Adrenal gland (tissue), 12 donors: ENCODE results near the gene LIG1. TPM values are rescaled to one million over a fixed set of nuclear protein-coding genes. Genes with fewer than 3 reads are reported as not detected.

Experiments used
- DNase-seq, 7 donors: peaks; one replicate each; pipeline ENCODE4 v3.0.0-alpha.2; 2019 to 2020
- H3K27ac ChIP-seq, 5 donors: fragments of 200-600 bp; sonication (generic) in 4 of 5; 1 replicate in 3 of 5; 2 replicates in 2 of 5; pipeline versions ENCODE4 v1.5.1 to v1.8.0; 2016 to 2020; ENCODE audit warnings: mild to moderate bottlenecking in 1 of 5
- H3K27me3 ChIP-seq: fragments of 200-600 bp; 2 replicates; pipeline ENCODE4 v1.8.0; 2021
- H3K36me3 ChIP-seq, 2 donors: fragments of 200-600 bp; replicated peaks in 1 of 2; 1 replicate in 1 of 2; 2 replicates in 1 of 2; pipeline versions ENCODE4 v1.5.1 to v1.8.0; 2018 to 2022
- H3K4me1 ChIP-seq, 2 donors: fragments of 200-600 bp; replicated peaks in 1 of 2; 1 replicate in 1 of 2; 2 replicates in 1 of 2; pipeline versions ENCODE4 v1.5.1 to v1.8.0; 2018 to 2021
- H3K4me3 ChIP-seq, 4 donors: fragments of 200-600 bp; sonication (generic) in 3 of 4; one replicate each; pipeline ENCODE4 v1.5.1; 2016 to 2018
- H3K9me3 ChIP-seq, 3 donors: fragments of 200-600 bp; sonication (generic) in 1 of 3; replicated peaks in 1 of 3; 1 replicate in 2 of 3; 2 replicates in 1 of 3; pipeline versions ENCODE4 v1.5.1 to v1.8.0; 2016 to 2021
- CTCF ChIP-seq, 6 experiments: fragments of 450-650 bp in 4 of 6; fragments of 200-600 bp in 2 of 6; sonication (generic) in 1 of 6; IDR thresholded peaks; 1 replicate in 5 of 6; 2 replicates in 1 of 6; pipeline versions ENCODE4 v1.5.1 to v1.8.0; 2016 to 2021; ENCODE audit warnings: antibody characterized with exemption in 6 of 6, mild to moderate bottlenecking in 2 of 6, moderate library complexity in 1 of 6
- POLR2A ChIP-seq, 2 donors: fragments of 450-650 bp; IDR thresholded peaks; one replicate each; pipeline ENCODE4 v1.6.1; 2017; ENCODE audit warnings: antibody characterized with exemption in 2 of 2, mild to moderate bottlenecking in 2 of 2, moderate library complexity in 1 of 2
- WGBS, 4 donors: extraction: QIAGEN DNeasy Blood & Tissue Kit in 2 of 4; methylation state at CpG; one replicate each; pipeline versions ENCODE4 v1.1.5 to v1.1.7; 2013 to 2017; 5-methylcytosine and 5-hydroxymethylcytosine counted together
- intact Hi-C, 2 donors: fragments of 100-400 bp; cut with DNase I; formaldehyde crosslinking; loops; one replicate each; pipeline versions ENCODE4 v1.14.1 to v1.15.0; 2022 to 2023
- polyA plus RNA-seq, 3 donors: library from polyadenylated mRNA; stranded (reverse); fragments of 200-250 nt in 2 of 3; fragments of 350-450 nt in 1 of 3; fragmentation: Illumina TruSeq in 1 of 3; extraction: RNeasy Lipid Tissue Mini Kit (QIAGEN cat#74804) in 1 of 3; gene quantifications; one replicate each; pipeline ENCODE4 v1.2.3, GENCODE V29; 2013 to 2014
- total RNA-seq, 9 donors: library from RNA; depleted of rRNA in 4 of 9; stranded (reverse); fragments of >200 nt in 4 of 9; fragments of 120-200 nt in 1 of 9; fragmentation: NEBNext Ultra II Directional in 1 of 9; extraction: Animal tissue kit (Norgen Biotek cat#: 25700) in 1 of 9; gene quantifications; one replicate each; pipeline versions ENCODE4 v1.1.0 to v1.2.4, GENCODE V29; 2013 to 2023
- donor health status: healthy with polysubstance abuse.
- donor health status: Bipolar disorder and iron deficiency.
- donor health status: DM: yes; HTN: yes; CAD: no.
- donor health status: DM: no; HTN: no; CAD: no.
- donor health status: DM: no; HTN: no; CAD: no.
- donor health status: DM: yes; HTN: yes; CAD: no.

The LIG1 gene
- total and polyA plus RNA-seq, 12 donors: 7.5 to 79.6 (median 15.7) TPM

- no peaks in the 10 kb centered on the region for H3K36me3 ChIP-seq
- intact Hi-C loops: no loop called here
- TF ChIP-seq POLR2A (IDR thresholded peaks at IDR 0.05): no peak
- TF ChIP-seq CTCF (IDR thresholded peaks at IDR 0.05): no peak
- WGBS, 4 donors: 92 to 97% (median 95%) methylated on average over 5 of the region's 5 CpGs
- no peak for DNase-seq
- no peaks in the 10 kb centered on the region for H3K9me3 ChIP-seq
- H3K4me1 ChIP-seq: no peaks in the 10 kb centered on the region
- no peak overlapping the region for H3K4me3 ChIP-seq
- H3K27me3 ChIP-seq: no peaks in the 10 kb centered on the region
- no peak overlapping the region for H3K27ac ChIP-seq
These were observed 11.4 kb upstream of the LIG1 start for GRCh38 chr19:48181505-48181904.

- Histone ChIP-seq H3K9me3 (no peaks in the 10 kb centered on the region), H3K27me3 (no peaks in the 10 kb centered on the region), H3K4me1 (peaks cover under 1 to 6% of the 10 kb centered on the region in 2 donors), H3K27ac (no peak overlapping the region), H3K36me3 (peaks cover 0 to 6% of the 10 kb centered on the region in 2 donors), H3K4me3 (no peak overlapping the region)
- intact Hi-C loops: no loop called here
- WGBS, 4 donors: 80 to 96% (median 88%) methylated on average over 3 of the region's 3 CpGs
- DNase-seq: no peak
- TF ChIP-seq CTCF (IDR thresholded peaks at IDR 0.05) (no peak), POLR2A (IDR thresholded peaks at IDR 0.05) (no peak)
These were observed 6.1 kb upstream of the LIG1 start for GRCh38 chr19:48176226-48176625.

GRCh38 chr19:48175578-48175977, 5.4 kb upstream of the LIG1 start:
- Histone ChIP-seq H3K4me3 (no peak overlapping the region), H3K27ac (no peak overlapping the region), H3K4me1 (peaks cover 4 to 10% of the 10 kb centered on the region in 2 donors), H3K9me3 (no peaks in the 10 kb centered on the region), H3K27me3 (no peaks in the 10 kb centered on the region), H3K36me3 (peaks cover 0 to 6% of the 10 kb centered on the region in 2 donors)
- 84 to 95% (median 88%) methylated on average over 10 of the region's 10 CpGs for WGBS, 4 donors
- intact Hi-C loops: no loop called here
- no peak for DNase-seq
- TF ChIP-seq POLR2A (IDR thresholded peaks at IDR 0.05) (no peak), CTCF (IDR thresholded peaks at IDR 0.05) (no peak)

- no peak for DNase-seq
- H3K27me3 ChIP-seq: no peaks in the 10 kb centered on the region
- WGBS, 4 donors: 77 to 93% (median 81%) methylated on average over 6 of the region's 6 CpGs
- no peaks in the 10 kb centered on the region for H3K9me3 ChIP-seq
- peaks cover 4 to 10% of the 10 kb centered on the region in 2 donors for H3K4me1 ChIP-seq
- TF ChIP-seq POLR2A (IDR thresholded peaks at IDR 0.05) (no peak), CTCF (IDR thresholded peaks at IDR 0.05) (no peak)
- H3K27ac ChIP-seq: no peak overlapping the region
- H3K4me3 ChIP-seq: no peak overlapping the region
- intact Hi-C loops: no loop called here
- H3K36me3 ChIP-seq: peaks cover 0 to 6% of the 10 kb centered on the region in 2 donors
These were observed 4.4 kb upstream of the LIG1 start for GRCh38 chr19:48174445-48175030.
